WTC11 (cell line): ENCODE data around the gene SH3D21. TPM values are rescaled to one million over a fixed set of nuclear protein-coding genes. Genes with fewer than 3 reads are reported as not detected.

Source experiments
- ATAC-seq: fragments of 200-7000 bp; cut with Tn5 transposase; 2 replicates; pipeline ENCODE4 v1.10.0; 2021; ENCODE audit warnings: mild to moderate bottlenecking, moderate library complexity
- CTCF ChIA-PET: fragments of 300-600 bp; sonication (Branson Sonifier 250); formaldehyde crosslinking; loops from one replicate; lab custom pipeline; 2021; ENCODE audit warnings: antibody characterized with exemption; lab: Charles Lee
- POLR2A ChIA-PET: fragments of 350-600 bp; sonication (Branson Sonifier 250); formaldehyde crosslinking; loops from one replicate; lab custom pipeline; 2021; ENCODE audit warnings: antibody characterized with exemption; lab: Charles Lee
- DNase-seq: peaks from one replicate; pipeline ENCODE4 v3.0.0; 2021; ENCODE audit warnings: low spot score
- H3K27ac Mint-ChIP-seq: 2 replicates; pipeline ENCODE4 v1.8.0; 2021; ENCODE audit warnings: mixed read lengths
- H3K27me3 Mint-ChIP-seq: 2 replicates; pipeline ENCODE4 v1.8.0; 2021; ENCODE audit warnings: low read depth, mild to moderate bottlenecking, moderate library complexity, mixed read lengths
- H3K36me3 Mint-ChIP-seq: 2 replicates; pipeline ENCODE4 v1.8.0; 2021; ENCODE audit warnings: mixed read lengths
- H3K4me1 Mint-ChIP-seq: 2 replicates; pipeline ENCODE4 v1.8.0; 2022; ENCODE audit warnings: mixed read lengths
- H3K4me3 Mint-ChIP-seq: 2 replicates; pipeline ENCODE4 v1.8.0; 2021; ENCODE audit warnings: mild to moderate bottlenecking, moderate library complexity, mixed read lengths
- H3K9me3 Mint-ChIP-seq: 2 replicates; pipeline ENCODE4 v1.8.0; 2021; ENCODE audit warnings: mixed read lengths
- ATF6 ChIP-seq: sonication (generic); formaldehyde crosslinking; IDR thresholded peaks from 2 replicates; pipeline ENCODE4 v1.8.1; 2023; ENCODE audit warnings: mild to moderate bottlenecking, missing genetic modification reagents
- E2F1 ChIP-seq: sonication (generic); formaldehyde crosslinking; IDR thresholded peaks from 2 replicates; pipeline ENCODE4 v1.8.0; 2022; ENCODE audit warnings: mild to moderate bottlenecking, missing genetic modification reagents
- GABPB1 ChIP-seq: sonication (generic); formaldehyde crosslinking; IDR thresholded peaks from 2 replicates; pipeline ENCODE4 v1.8.1; 2023; ENCODE audit warnings: mild to moderate bottlenecking, missing genetic modification reagents
- GTF2I ChIP-seq: fragments of 250-450 bp; sonication (Bioruptor Pico); conservative IDR thresholded peaks from 2 replicates; pipeline ENCODE4 v1.4.0; 2021; ENCODE audit warnings: mild to moderate bottlenecking
- JAZF1 ChIP-seq: fragments of 250-450 bp; sonication (Bioruptor Pico); IDR thresholded peaks from 2 replicates; pipeline ENCODE4 v1.9.0; 2021; ENCODE audit warnings: moderate library complexity, mild to moderate bottlenecking, inconsistent platforms
- NFE2L1 ChIP-seq: sonication (generic); formaldehyde crosslinking; IDR thresholded peaks from 2 replicates; pipeline ENCODE4 v1.8.1; 2023; ENCODE audit warnings: missing genetic modification reagents
- NFYB ChIP-seq: sonication (generic); formaldehyde crosslinking; conservative IDR thresholded peaks from 2 replicates; pipeline ENCODE4 v1.8.0; 2022; ENCODE audit warnings: low read depth, missing genetic modification reagents
- OVOL2 ChIP-seq: fragments of 250-450 bp; sonication (Bioruptor Pico); IDR thresholded peaks from 2 replicates; pipeline ENCODE4 v1.9.0; 2021; ENCODE audit warnings: mild to moderate bottlenecking, borderline replicate concordance
- RELA ChIP-seq: sonication (generic); formaldehyde crosslinking; IDR thresholded peaks from 2 replicates; pipeline ENCODE4 v1.8.1; 2022; ENCODE audit warnings: missing genetic modification reagents, mild to moderate bottlenecking, borderline replicate concordance
- RORB ChIP-seq: fragments of 250-450 bp; sonication (Bioruptor Pico); IDR thresholded peaks from 2 replicates; pipeline ENCODE4 v1.9.0; 2021; ENCODE audit warnings: mild to moderate bottlenecking
- TEAD4 ChIP-seq: sonication (generic); formaldehyde crosslinking; IDR thresholded peaks from 2 replicates; pipeline ENCODE4 v1.8.0; 2022; ENCODE audit warnings: mild to moderate bottlenecking, missing genetic modification reagents
- ZBTB43 ChIP-seq: sonication (generic); formaldehyde crosslinking; IDR thresholded peaks from 2 replicates; pipeline ENCODE4 v1.8.1; 2023; ENCODE audit warnings: mild to moderate bottlenecking, missing genetic modification reagents
- ZNF138 ChIP-seq: sonication (generic); formaldehyde crosslinking; conservative IDR thresholded peaks from 2 replicates; pipeline ENCODE4 v1.8.1; 2022; ENCODE audit warnings: mild to moderate bottlenecking, moderate library complexity, missing genetic modification reagents
- ZNF232 ChIP-seq: sonication (generic); formaldehyde crosslinking; IDR thresholded peaks from 2 replicates; pipeline ENCODE4 v1.8.0; 2022; ENCODE audit warnings: mild to moderate bottlenecking, missing genetic modification reagents
- ZNF317 ChIP-seq: sonication (generic); formaldehyde crosslinking; IDR thresholded peaks from 2 replicates; pipeline ENCODE4 v1.8.1; 2023; ENCODE audit warnings: low read depth, mild to moderate bottlenecking, moderate library complexity, missing genetic modification reagents, borderline replicate concordance
- ZNF416 ChIP-seq: fragments of 250-450 bp; sonication (Bioruptor Pico); IDR thresholded peaks from 2 replicates; pipeline ENCODE4 v1.9.0; 2021; ENCODE audit warnings: mild to moderate bottlenecking, inconsistent platforms
- ZNF423 ChIP-seq: fragments of 250-450 bp; sonication (Bioruptor Pico); IDR thresholded peaks from 2 replicates; pipeline ENCODE4 v2.1.2; 2022; ENCODE audit warnings: mild to moderate bottlenecking, moderate library complexity
- total RNA-seq: library from RNA; stranded (reverse); gene quantifications from 3 replicates; pipeline ENCODE4 v1.2.3, GENCODE V29; 2021
- TF ChIP-seq, protein P1 (sequence below): sonication (generic); formaldehyde crosslinking; IDR thresholded peaks from 2 replicates; pipeline ENCODE4 v1.8.0; 2023; ENCODE audit warnings: mild to moderate bottlenecking, missing genetic modification reagents
- TF ChIP-seq, protein P2 (sequence below): sonication (generic); formaldehyde crosslinking; conservative IDR thresholded peaks from 2 replicates; pipeline ENCODE4 v1.8.1; 2023; ENCODE audit warnings: mild to moderate bottlenecking, low read depth, missing genetic modification reagents, moderate library complexity
- TF ChIP-seq, protein P3 (sequence below): fragments of 250-450 bp; sonication (Bioruptor Pico); IDR thresholded peaks from 2 replicates; pipeline ENCODE4 v1.9.0; 2021; ENCODE audit warnings: mild to moderate bottlenecking

The SH3D21 gene
- total RNA-seq, 1 experiment from 2014 or later = 22.1 TPM

DNA sequence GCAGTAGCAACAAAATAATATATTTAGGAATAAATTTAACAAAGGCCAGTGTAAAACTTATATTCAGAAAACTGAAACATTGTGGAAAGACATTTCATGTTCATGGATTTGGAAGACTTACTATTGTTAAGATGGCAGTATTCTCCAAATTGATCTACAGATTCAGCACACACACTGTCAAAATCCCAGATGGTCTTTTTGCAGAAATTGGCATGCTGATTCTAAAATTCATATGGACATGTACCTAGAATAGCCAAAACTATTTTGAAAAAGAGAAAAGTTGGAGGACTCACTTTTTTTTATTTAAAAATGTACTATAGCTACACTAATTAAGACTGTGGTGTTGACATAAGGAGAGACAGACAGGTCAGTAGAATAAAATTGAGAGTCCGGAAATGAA is 32.0 kb upstream of the SH3D21 start:
- Mint-ChIP-seq H3K9me3 (no peaks in the 10 kb centered on the region), H3K27ac (no peak overlapping the region), H3K36me3 (peaks cover 31% of the 10 kb centered on the region), H3K27me3 (no peaks in the 10 kb centered on the region), H3K4me1 (no peaks in the 10 kb centered on the region), H3K4me3 (no peak overlapping the region)
- POLR2A ChIA-PET = interaction anchor here (0.7 kb wide), 1 partner anchor 1111 kb away, joined by 9 read pairs; no protein-coding TSS in a partner anchor
- ATAC-seq (no peak), DNase-seq (no peak)
- TF ChIP-seq ZNF138 (CRISPR knock-in tag) = no peak
- TF ChIP-seq TEAD4 (CRISPR knock-in tag) = no peak
- CTCF ChIA-PET = interaction anchor here (0.7 to 1.2 kb wide), 2 partner anchors 26 to 177 kb away, joined by 3 to 4 read pairs; no protein-coding TSS in a partner anchor

GRCh38 chr1:36276688-36277087 is 29.5 kb upstream of the SH3D21 start:
- CTCF ChIA-PET = interaction anchor here (1.1 kb wide), 1 partner anchor 128 kb away, joined by 6 read pairs; the partner anchor contains the start of gene TRAPPC3
- H3K9me3 Mint-ChIP-seq = no peaks in the 10 kb centered on the region
- POLR2A ChIA-PET = no interaction called here
- peaks cover 25% of the 10 kb centered on the region for H3K36me3 Mint-ChIP-seq
- no peaks in the 10 kb centered on the region for H3K4me1 Mint-ChIP-seq
- no peak overlapping the region for H3K4me3 Mint-ChIP-seq
- H3K27me3 Mint-ChIP-seq = no peaks in the 10 kb centered on the region
- no peak overlapping the region for H3K27ac Mint-ChIP-seq
- DNase-seq = no peak
- TF ChIP-seq NFYB (CRISPR knock-in tag) (no peak), RORB (no peak), ZNF232 (CRISPR knock-in tag) (no peak), NFE2L1 (no peak)
- TF ChIP-seq, protein P1, sequence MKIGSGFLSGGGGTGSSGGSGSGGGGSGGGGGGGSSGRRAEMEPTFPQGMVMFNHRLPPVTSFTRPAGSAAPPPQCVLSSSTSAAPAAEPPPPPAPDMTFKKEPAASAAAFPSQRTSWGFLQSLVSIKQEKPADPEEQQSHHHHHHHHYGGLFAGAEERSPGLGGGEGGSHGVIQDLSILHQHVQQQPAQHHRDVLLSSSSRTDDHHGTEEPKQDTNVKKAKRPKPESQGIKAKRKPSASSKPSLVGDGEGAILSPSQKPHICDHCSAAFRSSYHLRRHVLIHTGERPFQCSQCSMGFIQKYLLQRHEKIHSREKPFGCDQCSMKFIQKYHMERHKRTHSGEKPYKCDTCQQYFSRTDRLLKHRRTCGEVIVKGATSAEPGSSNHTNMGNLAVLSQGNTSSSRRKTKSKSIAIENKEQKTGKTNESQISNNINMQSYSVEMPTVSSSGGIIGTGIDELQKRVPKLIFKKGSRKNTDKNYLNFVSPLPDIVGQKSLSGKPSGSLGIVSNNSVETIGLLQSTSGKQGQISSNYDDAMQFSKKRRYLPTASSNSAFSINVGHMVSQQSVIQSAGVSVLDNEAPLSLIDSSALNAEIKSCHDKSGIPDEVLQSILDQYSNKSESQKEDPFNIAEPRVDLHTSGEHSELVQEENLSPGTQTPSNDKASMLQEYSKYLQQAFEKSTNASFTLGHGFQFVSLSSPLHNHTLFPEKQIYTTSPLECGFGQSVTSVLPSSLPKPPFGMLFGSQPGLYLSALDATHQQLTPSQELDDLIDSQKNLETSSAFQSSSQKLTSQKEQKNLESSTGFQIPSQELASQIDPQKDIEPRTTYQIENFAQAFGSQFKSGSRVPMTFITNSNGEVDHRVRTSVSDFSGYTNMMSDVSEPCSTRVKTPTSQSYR = no peak
- no peak for ATAC-seq

GRCh38 chr1:36279110-36279788 is 26.9 kb upstream of the SH3D21 start:
- CTCF ChIA-PET = interaction anchor here (1.0 to 1.2 kb wide), 3 partner anchors 91 to 130 kb away, joined by 3 to 5 read pairs (median 4); partner anchors contain the start of gene TRAPPC3
- TF ChIP-seq ZNF416 (CRISPR knock-in tag) (no peak), ATF6 (no peak), ZNF423 (no peak), GABPB1 (CRISPR knock-in tag) (no peak), GTF2I (CRISPR knock-in tag) (no peak), JAZF1 (CRISPR knock-in tag) (no peak), E2F1 (CRISPR knock-in tag) (no peak), ZNF317 (CRISPR knock-in tag) (no peak), RELA (no peak), OVOL2 (CRISPR knock-in tag) (no peak), ZBTB43 (CRISPR knock-in tag) (no peak)
- TF ChIP-seq, protein P2, sequence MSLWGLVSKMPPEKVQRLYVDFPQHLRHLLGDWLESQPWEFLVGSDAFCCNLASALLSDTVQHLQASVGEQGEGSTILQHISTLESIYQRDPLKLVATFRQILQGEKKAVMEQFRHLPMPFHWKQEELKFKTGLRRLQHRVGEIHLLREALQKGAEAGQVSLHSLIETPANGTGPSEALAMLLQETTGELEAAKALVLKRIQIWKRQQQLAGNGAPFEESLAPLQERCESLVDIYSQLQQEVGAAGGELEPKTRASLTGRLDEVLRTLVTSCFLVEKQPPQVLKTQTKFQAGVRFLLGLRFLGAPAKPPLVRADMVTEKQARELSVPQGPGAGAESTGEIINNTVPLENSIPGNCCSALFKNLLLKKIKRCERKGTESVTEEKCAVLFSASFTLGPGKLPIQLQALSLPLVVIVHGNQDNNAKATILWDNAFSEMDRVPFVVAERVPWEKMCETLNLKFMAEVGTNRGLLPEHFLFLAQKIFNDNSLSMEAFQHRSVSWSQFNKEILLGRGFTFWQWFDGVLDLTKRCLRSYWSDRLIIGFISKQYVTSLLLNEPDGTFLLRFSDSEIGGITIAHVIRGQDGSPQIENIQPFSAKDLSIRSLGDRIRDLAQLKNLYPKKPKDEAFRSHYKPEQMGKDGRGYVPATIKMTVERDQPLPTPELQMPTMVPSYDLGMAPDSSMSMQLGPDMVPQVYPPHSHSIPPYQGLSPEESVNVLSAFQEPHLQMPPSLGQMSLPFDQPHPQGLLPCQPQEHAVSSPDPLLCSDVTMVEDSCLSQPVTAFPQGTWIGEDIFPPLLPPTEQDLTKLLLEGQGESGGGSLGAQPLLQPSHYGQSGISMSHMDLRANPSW (CRISPR knock-in tag) = no peak
- TF ChIP-seq, protein P3, sequence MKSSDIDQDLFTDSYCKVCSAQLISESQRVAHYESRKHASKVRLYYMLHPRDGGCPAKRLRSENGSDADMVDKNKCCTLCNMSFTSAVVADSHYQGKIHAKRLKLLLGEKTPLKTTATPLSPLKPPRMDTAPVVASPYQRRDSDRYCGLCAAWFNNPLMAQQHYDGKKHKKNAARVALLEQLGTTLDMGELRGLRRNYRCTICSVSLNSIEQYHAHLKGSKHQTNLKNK = no peak

More at GRCh38 chr1:36279110-36279788, 26.9 kb upstream of the SH3D21 start:
- Mint-ChIP-seq H3K27ac (no peak overlapping the region), H3K4me1 (no peaks in the 10 kb centered on the region), H3K36me3 (peaks cover 19% of the 10 kb centered on the region), H3K9me3 (no peaks in the 10 kb centered on the region), H3K4me3 (no peak overlapping the region), H3K27me3 (no peaks in the 10 kb centered on the region)
- no peak for ATAC-seq
- DNase-seq = no peak
- POLR2A ChIA-PET = no interaction called here
